ENCODE measurements around the gene L3MBTL2. TPM values are rescaled to one million over a fixed set of nuclear protein-coding genes. Genes with fewer than 3 reads are reported as not detected.

Gene L3MBTL2
- total and polyA plus RNA-seq, 11 donors = 7.3 to 25.7 (median 14.6) TPM

GRCh38 chr22:41260871-41261270 lies 55.8 kb downstream of the L3MBTL2 start:
- TF ChIP-seq, protein P1, sequence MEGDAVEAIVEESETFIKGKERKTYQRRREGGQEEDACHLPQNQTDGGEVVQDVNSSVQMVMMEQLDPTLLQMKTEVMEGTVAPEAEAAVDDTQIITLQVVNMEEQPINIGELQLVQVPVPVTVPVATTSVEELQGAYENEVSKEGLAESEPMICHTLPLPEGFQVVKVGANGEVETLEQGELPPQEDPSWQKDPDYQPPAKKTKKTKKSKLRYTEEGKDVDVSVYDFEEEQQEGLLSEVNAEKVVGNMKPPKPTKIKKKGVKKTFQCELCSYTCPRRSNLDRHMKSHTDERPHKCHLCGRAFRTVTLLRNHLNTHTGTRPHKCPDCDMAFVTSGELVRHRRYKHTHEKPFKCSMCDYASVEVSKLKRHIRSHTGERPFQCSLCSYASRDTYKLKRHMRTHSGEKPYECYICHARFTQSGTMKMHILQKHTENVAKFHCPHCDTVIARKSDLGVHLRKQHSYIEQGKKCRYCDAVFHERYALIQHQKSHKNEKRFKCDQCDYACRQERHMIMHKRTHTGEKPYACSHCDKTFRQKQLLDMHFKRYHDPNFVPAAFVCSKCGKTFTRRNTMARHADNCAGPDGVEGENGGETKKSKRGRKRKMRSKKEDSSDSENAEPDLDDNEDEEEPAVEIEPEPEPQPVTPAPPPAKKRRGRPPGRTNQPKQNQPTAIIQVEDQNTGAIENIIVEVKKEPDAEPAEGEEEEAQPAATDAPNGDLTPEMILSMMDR (IDR thresholded peaks at IDR 0.05) = no peak
- TF ChIP-seq POLR2A (IDR thresholded peaks at IDR 0.05) = no peak
- WGBS, 4 donors = 53 to 77% (median 62%) methylated on average over 7 of the region's 7 CpGs
- intact Hi-C loops (cut with DNase I) = loop anchor here in 3 of 10 donors (1.0 to 10.0 kb wide), 3 partner anchors 14 to 86 kb away; no protein-coding TSS in a partner anchor

GRCh38 chr22:41261541-41262249 lies 56.6 kb downstream of the L3MBTL2 start:
- no peak overlapping the region for H3K4me3 ChIP-seq
- DNase-seq (peak in 3 of 5 donors; percentile 27 to 73 (median 68)), ATAC-seq (peak; percentile 22 to 63 (median 58))
- H3K27me3 ChIP-seq = no peaks in the 10 kb centered on the region
- no peaks in the 10 kb centered on the region for H3K9me3 ChIP-seq
- no peak for TF ChIP-seq POLR2A (IDR thresholded peaks at IDR 0.05)
- TF ChIP-seq, protein P1 (IDR thresholded peaks at IDR 0.05) = no peak
- 47 to 59% (median 56%) methylated on average over 8 to 12 of the region's 12 CpGs for WGBS, 4 donors
- peak overlapping the region; percentile 44 to 88 (median 76) for H3K27ac ChIP-seq
- H3K36me3 ChIP-seq = peaks cover 4 to 94% (median 69%) of the 10 kb centered on the region in 9 donors
- peaks cover 0 to 21% (median 7%) of the 10 kb centered on the region in 12 donors for H3K4me1 ChIP-seq
- intact Hi-C loops (cut with DNase I) = loop anchor here in 3 of 10 donors (2.0 to 10.0 kb wide), 3 partner anchors 19 to 87 kb away; no protein-coding TSS in a partner anchor

More at GRCh38 chr22:41260871-41261270, 55.8 kb downstream of the L3MBTL2 start:
- peak overlapping the region; percentile 57 to 93 (median 80) for H3K27ac ChIP-seq
- peaks cover 0 to 21% (median 7%) of the 10 kb centered on the region in 12 donors for H3K4me1 ChIP-seq
- H3K36me3 ChIP-seq = peaks cover 4 to 99% (median 72%) of the 10 kb centered on the region in 9 donors
- H3K27me3 ChIP-seq = no peaks in the 10 kb centered on the region
- ATAC-seq (peak; percentile 89 to 95 (median 92)), DNase-seq (peak; percentile 70 to 94 (median 82))
- no peaks in the 10 kb centered on the region for H3K9me3 ChIP-seq
- no peak overlapping the region for H3K4me3 ChIP-seq

DNA sequence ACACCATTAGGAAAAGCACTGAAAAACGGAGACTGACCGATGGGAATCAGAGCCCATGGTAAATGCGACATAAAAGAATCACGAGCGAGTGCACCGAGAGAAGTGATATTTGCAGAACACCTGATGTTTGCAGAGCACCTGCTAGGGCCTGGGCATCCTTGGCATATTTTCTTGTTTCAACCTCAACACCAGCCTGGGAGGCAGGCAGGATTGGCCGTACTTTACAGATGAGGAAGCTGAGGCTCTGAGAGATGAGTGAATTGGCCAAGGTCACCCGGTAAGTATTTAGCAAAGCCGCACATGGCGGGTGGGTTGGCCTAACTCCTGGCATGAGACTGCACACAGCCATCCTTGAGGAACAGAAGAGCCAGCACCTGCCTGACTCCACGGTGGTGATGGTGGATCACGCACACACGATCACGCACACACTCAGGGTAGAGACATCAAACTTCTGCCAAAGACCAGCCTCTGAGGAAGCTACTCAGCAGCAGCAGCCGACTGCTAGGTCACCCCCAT lies 57.2 kb downstream of the L3MBTL2 start:
- Histone ChIP-seq H3K9me3 (no peaks in the 10 kb centered on the region), H3K4me1 (peaks cover 0 to 21% (median 7%) of the 10 kb centered on the region in 12 donors), H3K4me3 (no peak overlapping the region), H3K27ac (peak overlapping the region in 10 of 12 donors; percentile 44 to 88 (median 77)), H3K27me3 (no peaks in the 10 kb centered on the region), H3K36me3 (peaks cover 4 to 94% (median 73%) of the 10 kb centered on the region in 9 donors)
- intact Hi-C loops (cut with DNase I) = loop anchor here in 3 of 10 donors (2.0 to 10.0 kb wide), 3 partner anchors 20 to 88 kb away; no protein-coding TSS in a partner anchor
- 91 to 95% (median 93%) methylated on average over 15 of the region's 15 CpGs for WGBS, 4 donors
- DNase-seq = no peak
- ATAC-seq = no peak
- TF ChIP-seq, protein P1 (IDR thresholded peaks at IDR 0.05) = no peak

DNA sequence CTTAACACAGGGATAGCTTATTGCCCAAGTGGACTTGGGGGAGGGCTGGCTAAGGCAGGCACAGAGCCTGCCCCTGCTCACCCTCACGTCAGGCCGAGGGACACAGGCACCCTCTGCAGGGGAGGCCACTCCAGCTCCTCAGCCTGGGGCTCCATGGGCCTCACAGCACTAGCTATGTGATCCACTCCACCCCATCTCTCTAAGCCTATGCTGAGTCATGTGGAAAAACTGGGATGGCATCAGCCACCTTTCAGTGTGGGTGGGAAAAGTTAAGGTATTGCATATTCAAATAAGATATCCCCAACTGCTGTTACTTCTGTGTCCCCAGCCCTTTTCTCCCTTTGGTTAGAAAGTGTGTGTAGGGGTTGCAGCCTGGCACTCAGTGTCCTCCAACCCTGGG lies 58.6 kb downstream of the L3MBTL2 start:
- H3K9me3 ChIP-seq = no peaks in the 10 kb centered on the region
- DNase-seq (no peak), ATAC-seq (no peak)
- H3K4me3 ChIP-seq = no peak overlapping the region
- intact Hi-C loops (cut with DNase I) = loop anchor here in 3 of 10 donors (2.0 to 10.0 kb wide), 3 partner anchors 21 to 89 kb away; no protein-coding TSS in a partner anchor
- WGBS, 4 donors = 60 to 93% (median 91%) methylated on average over 1 to 2 of the region's 2 CpGs
- peaks cover 0 to 21% (median 5%) of the 10 kb centered on the region in 12 donors for H3K4me1 ChIP-seq
- H3K27ac ChIP-seq = no peak overlapping the region
- H3K27me3 ChIP-seq = no peaks in the 10 kb centered on the region
- peaks cover 4 to 94% (median 81%) of the 10 kb centered on the region in 9 donors for H3K36me3 ChIP-seq
- TF ChIP-seq, protein P1 (IDR thresholded peaks at IDR 0.05) = no peak
- TF ChIP-seq POLR2A (IDR thresholded peaks at IDR 0.05) = no peak
